Heart left ventricle (tissue), 16 donors: ENCODE measurements around the gene LCLAT1. TPM values are rescaled to one million over a fixed set of nuclear protein-coding genes. Genes with fewer than 3 reads are reported as not detected.

Experiments
- ATAC-seq, 4 donors: fragments of 200-7000 bp; cut with Tn5 transposase; one replicate each; pipeline ENCODE4 v1.9.1; 2020 to 2022; ENCODE audit warnings: moderate library complexity in 4 of 4, mild to moderate bottlenecking in 3 of 4, moderate number of reproducible peaks in 1 of 4
- DNase-seq, 5 donors: peaks; one replicate each; pipeline ENCODE4 v3.0.0-alpha.2; 2020
- H3K27ac ChIP-seq, 12 donors: fragments of 200-600 bp; sonication (generic) in 4 of 12; one replicate each; pipeline versions ENCODE4 v1.5.0 to v1.8.0; 2016 to 2022; ENCODE audit warnings: mild to moderate bottlenecking in 2 of 12
- H3K27me3 ChIP-seq, 9 donors: fragments of 200-600 bp; sonication (generic) in 2 of 9; one replicate each; pipeline versions ENCODE4 v1.5.1 to v1.8.0; 2016 to 2022; ENCODE audit warnings: mild to moderate bottlenecking in 3 of 9
- H3K36me3 ChIP-seq, 9 donors: fragments of 200-600 bp; sonication (generic) in 2 of 9; one replicate each; pipeline versions ENCODE4 v1.5.0 to v1.8.0; 2018 to 2022; ENCODE audit warnings: mild to moderate bottlenecking in 2 of 9
- H3K4me1 ChIP-seq, 12 donors: fragments of 200-600 bp; sonication (generic) in 4 of 12; one replicate each; pipeline versions ENCODE4 v1.5.0 to v1.8.0; 2016 to 2022; ENCODE audit warnings: mild to moderate bottlenecking in 3 of 12
- H3K4me3 ChIP-seq, 12 donors: fragments of 200-600 bp; sonication (generic) in 4 of 12; one replicate each; pipeline versions ENCODE4 v1.5.0 to v1.8.0; 2017 to 2022; ENCODE audit warnings: mild to moderate bottlenecking in 9 of 12, moderate library complexity in 4 of 12
- H3K9me3 ChIP-seq, 12 donors: fragments of 200-600 bp; sonication (generic) in 4 of 12; one replicate each; pipeline versions ENCODE4 v1.5.0 to v1.8.0; 2016 to 2022; ENCODE audit warnings: mild to moderate bottlenecking in 1 of 12
- CTCF ChIP-seq, 12 donors: fragments of 200-600 bp; sonication (generic) in 4 of 12; IDR thresholded peaks; one replicate each; pipeline versions ENCODE4 v1.5.0 to v1.8.0; 2018 to 2022; ENCODE audit warnings: antibody characterized with exemption in 12 of 12, mild to moderate bottlenecking in 5 of 12
- POLR2A ChIP-seq, 2 donors: fragments of 450-650 bp; IDR thresholded peaks; one replicate each; pipeline ENCODE4 v1.6.1; 2017; ENCODE audit warnings: antibody characterized with exemption in 2 of 2, mild to moderate bottlenecking in 2 of 2, moderate library complexity in 2 of 2
- WGBS, 4 donors: extraction: QIAGEN DNeasy Blood & Tissue Kit in 2 of 4; methylation state at CpG; one replicate each; pipeline versions ENCODE4 v1.1.5 to v1.1.7; 2013 to 2018; 5-methylcytosine and 5-hydroxymethylcytosine counted together
- intact Hi-C, 10 donors: fragments of 100-400 bp; cut with DNase I; formaldehyde crosslinking; loops; one replicate each; pipeline versions ENCODE4 v1.11.1 to v1.14.2; 2022
- polyA plus RNA-seq, 2 donors: library from polyadenylated mRNA; stranded (reverse); fragments of 200-250 nt; gene quantifications; one replicate each; pipeline ENCODE4 v1.2.3, GENCODE V29; 2013
- total RNA-seq, 9 donors: library from RNA; depleted of rRNA in 2 of 9; stranded (reverse); fragments of >200 nt in 2 of 9; fragmentation: NEBNext Ultra II Directional in 3 of 9; extraction: Animal tissue kit (Norgen Biotek cat#: 25700) in 3 of 9; gene quantifications; one replicate each; pipeline versions ENCODE4 v1.1.0 to v1.2.4, GENCODE V29; 2016 to 2023
- donor health status: ischemic (EF 13 %, LVEDD 7.1; RV severe dilation, severe dysfunction).
- donor health status: healthy with polysubstance abuse.
- donor health status: DM: no; HTN: yes; CAD: no.
- donor health status: DM: no; HTN: no; CAD: no.
- donor health status: ischemic (EF 25% LVEDD 6.9; RV normal size, moderate dysfunction).
- donor health status: ischemic (EF 25% LVEDD 5.7; RV mildly dilated, moderate dysfunction).
- donor health status: healthy.
- donor health status: DM: yes; HTN: yes; CAD: no.
- donor health status: ischemic (EF 35%, LVEDD 5.7; RV mildly dilated, moderate dysfunction).
- donor health status: nonischemic (EF 11% LVEDD 7.7; RV severe dilation, severe dysfunction).
- donor health status: DM: yes; HTN: yes; CAD: no.
- donor health status: PGD.
- donor health status: ischemic (EF 29% LVEDD 5.4; RV normal size, mild dysfunction).
- donor health status: nonischemic (EF 23%, LVEDD 6.1; RV moderate dilation, normal function).

The LCLAT1 gene
- total and polyA plus RNA-seq, 11 donors = 9.8 to 70.2 (median 43.8) TPM

- ATAC-seq = peak in 1 of 4 donors; percentile 45
- Histone ChIP-seq H3K27ac (peak overlapping the region in 10 of 12 donors; percentile 2 to 62 (median 44)), H3K27me3 (no peaks in the 10 kb centered on the region), H3K36me3 (no peaks in the 10 kb centered on the region), H3K9me3 (no peaks in the 10 kb centered on the region), H3K4me1 (peaks cover 3 to 46% (median 27%) of the 10 kb centered on the region in 12 donors), H3K4me3 (no peak overlapping the region)
- DNase-seq = no peak
- no peak for TF ChIP-seq POLR2A (IDR thresholded peaks at IDR 0.05)
- TF ChIP-seq CTCF (IDR thresholded peaks at IDR 0.05) = no peak
- intact Hi-C loops = loop anchor here in 3 of 10 donors (10.0 kb wide), 3 partner anchors 213 to 247 kb away; partner anchors contain the start of gene LBH (in 1 of the 3)
These were observed 35.0 kb downstream of the LCLAT1 start for GRCh38 chr2:30482011-30482410.

- Histone ChIP-seq H3K4me1 (peaks cover 3 to 59% (median 36%) of the 10 kb centered on the region in 12 donors), H3K27me3 (no peaks in the 10 kb centered on the region), H3K27ac (peak overlapping the region in 1 of 12 donors; percentile 2), H3K36me3 (no peaks in the 10 kb centered on the region), H3K9me3 (no peaks in the 10 kb centered on the region), H3K4me3 (no peak overlapping the region)
- no peak for TF ChIP-seq CTCF (IDR thresholded peaks at IDR 0.05)
- no peak for TF ChIP-seq POLR2A (IDR thresholded peaks at IDR 0.05)
- WGBS, 4 donors = 79 to 84% (median 81%) methylated on average over 3 of the region's 3 CpGs
- intact Hi-C loops = loop anchor here in 3 of 10 donors (10.0 kb wide), 3 partner anchors 211 to 249 kb away; partner anchors contain the start of gene LBH (in 1 of the 3)
- no peak for DNase-seq
- no peak for ATAC-seq
These were observed 37.1 kb downstream of the LCLAT1 start for GRCh38 chr2:30484145-30484544.

GRCh38 chr2:30484995-30485394 is 37.9 kb downstream of the LCLAT1 start:
- no peak for ATAC-seq
- Histone ChIP-seq H3K4me3 (no peak overlapping the region), H3K9me3 (no peaks in the 10 kb centered on the region), H3K36me3 (no peaks in the 10 kb centered on the region), H3K27me3 (no peaks in the 10 kb centered on the region), H3K27ac (no peak overlapping the region), H3K4me1 (peaks cover 3 to 59% (median 36%) of the 10 kb centered on the region in 12 donors)
- 84 to 92% (median 88%) methylated on average over 4 of the region's 4 CpGs for WGBS, 4 donors
- intact Hi-C loops = loop anchor here in 3 of 10 donors (10.0 kb wide), 3 partner anchors 210 to 250 kb away; partner anchors contain the start of gene LBH (in 1 of the 3)
- DNase-seq = no peak
- TF ChIP-seq POLR2A (IDR thresholded peaks at IDR 0.05) = no peak
- TF ChIP-seq CTCF (IDR thresholded peaks at IDR 0.05) = no peak

- H3K27ac ChIP-seq = no peak overlapping the region
- peaks cover 3 to 56% (median 33%) of the 10 kb centered on the region in 12 donors for H3K4me1 ChIP-seq
- TF ChIP-seq POLR2A (IDR thresholded peaks at IDR 0.05) (no peak), CTCF (IDR thresholded peaks at IDR 0.05) (no peak)
- no peaks in the 10 kb centered on the region for H3K27me3 ChIP-seq
- DNase-seq = no peak
- no peak for ATAC-seq
- intact Hi-C loops = loop anchor here in 3 of 10 donors (10.0 kb wide), 3 partner anchors 208 to 252 kb away; partner anchors contain the start of gene LBH (in 1 of the 3)
- H3K9me3 ChIP-seq = no peaks in the 10 kb centered on the region
- no peak overlapping the region for H3K4me3 ChIP-seq
- no peaks in the 10 kb centered on the region for H3K36me3 ChIP-seq
These were observed 39.6 kb downstream of the LCLAT1 start for GRCh38 chr2:30486655-30487054.
